Right lobe of liver (tissue), 4 donors: ENCODE results near the gene HPSE2.

Experiments used
- POLR2A ChIP-seq: fragments of 450-650 bp; IDR thresholded peaks from one replicate; pipeline ENCODE4 v1.6.1; 2017; ENCODE audit warnings: antibody characterized with exemption, mild to moderate bottlenecking
- TF ChIP-seq, protein P1 (sequence below), 4 donors: fragments of 200-600 bp in 3 of 4; fragments of 450-650 bp in 1 of 4; IDR thresholded peaks; one replicate each; pipeline versions ENCODE4 v1.5.1 to v1.8.0; 2016 to 2022; ENCODE audit warnings: antibody characterized with exemption in 4 of 4, mild to moderate bottlenecking in 2 of 4
- donor health status: DM: no; HTN: no; CAD: no.
- donor health status: DM: no; HTN: no; CAD: no.
- donor health status: DM: no; HTN: yes; CAD: no.

- TF ChIP-seq POLR2A, result no peak
- TF ChIP-seq, protein P1, sequence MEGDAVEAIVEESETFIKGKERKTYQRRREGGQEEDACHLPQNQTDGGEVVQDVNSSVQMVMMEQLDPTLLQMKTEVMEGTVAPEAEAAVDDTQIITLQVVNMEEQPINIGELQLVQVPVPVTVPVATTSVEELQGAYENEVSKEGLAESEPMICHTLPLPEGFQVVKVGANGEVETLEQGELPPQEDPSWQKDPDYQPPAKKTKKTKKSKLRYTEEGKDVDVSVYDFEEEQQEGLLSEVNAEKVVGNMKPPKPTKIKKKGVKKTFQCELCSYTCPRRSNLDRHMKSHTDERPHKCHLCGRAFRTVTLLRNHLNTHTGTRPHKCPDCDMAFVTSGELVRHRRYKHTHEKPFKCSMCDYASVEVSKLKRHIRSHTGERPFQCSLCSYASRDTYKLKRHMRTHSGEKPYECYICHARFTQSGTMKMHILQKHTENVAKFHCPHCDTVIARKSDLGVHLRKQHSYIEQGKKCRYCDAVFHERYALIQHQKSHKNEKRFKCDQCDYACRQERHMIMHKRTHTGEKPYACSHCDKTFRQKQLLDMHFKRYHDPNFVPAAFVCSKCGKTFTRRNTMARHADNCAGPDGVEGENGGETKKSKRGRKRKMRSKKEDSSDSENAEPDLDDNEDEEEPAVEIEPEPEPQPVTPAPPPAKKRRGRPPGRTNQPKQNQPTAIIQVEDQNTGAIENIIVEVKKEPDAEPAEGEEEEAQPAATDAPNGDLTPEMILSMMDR (IDR thresholded peaks at IDR 0.05), result no peak
These were observed 779.5 kb downstream of the HPSE2 start for GRCh38 chr10:98456043-98456570.
